22Rv1 (cell line): ENCODE results near the gene SERPINA3.

ENCODE experiments used
- ZFX ChIP-seq: fragments of 450-650 bp; IDR thresholded peaks from 2 replicates; pipeline ENCODE4 v1.6.1; 2017; ENCODE audit warnings: antibody characterized with exemption, borderline replicate concordance
- TF ChIP-seq, protein P1 (sequence below): fragments of 450-650 bp; IDR thresholded peaks from 2 replicates; pipeline ENCODE4 v1.5.1; 2017; ENCODE audit warnings: mild to moderate bottlenecking

DNA sequence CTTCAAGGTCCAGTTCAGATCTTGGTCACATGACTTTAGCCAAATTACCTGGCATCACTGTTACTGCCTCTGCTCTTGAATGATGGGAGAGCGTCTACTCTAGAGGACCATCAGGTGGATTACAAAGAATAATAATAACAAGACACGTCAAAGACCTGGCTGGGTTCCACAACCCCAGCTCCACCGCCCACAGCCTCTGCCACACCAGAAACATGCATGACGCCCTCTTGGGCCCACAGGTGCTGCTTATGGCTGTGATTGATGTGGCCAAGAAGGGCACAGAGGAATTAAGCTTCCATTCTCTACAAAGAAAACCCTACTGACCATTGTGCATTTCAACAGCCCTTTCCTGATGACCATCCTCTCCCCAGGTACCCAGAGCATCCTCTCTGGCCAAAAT is 18.2 kb downstream of the SERPINA3 start:
- TF ChIP-seq, protein P1, sequence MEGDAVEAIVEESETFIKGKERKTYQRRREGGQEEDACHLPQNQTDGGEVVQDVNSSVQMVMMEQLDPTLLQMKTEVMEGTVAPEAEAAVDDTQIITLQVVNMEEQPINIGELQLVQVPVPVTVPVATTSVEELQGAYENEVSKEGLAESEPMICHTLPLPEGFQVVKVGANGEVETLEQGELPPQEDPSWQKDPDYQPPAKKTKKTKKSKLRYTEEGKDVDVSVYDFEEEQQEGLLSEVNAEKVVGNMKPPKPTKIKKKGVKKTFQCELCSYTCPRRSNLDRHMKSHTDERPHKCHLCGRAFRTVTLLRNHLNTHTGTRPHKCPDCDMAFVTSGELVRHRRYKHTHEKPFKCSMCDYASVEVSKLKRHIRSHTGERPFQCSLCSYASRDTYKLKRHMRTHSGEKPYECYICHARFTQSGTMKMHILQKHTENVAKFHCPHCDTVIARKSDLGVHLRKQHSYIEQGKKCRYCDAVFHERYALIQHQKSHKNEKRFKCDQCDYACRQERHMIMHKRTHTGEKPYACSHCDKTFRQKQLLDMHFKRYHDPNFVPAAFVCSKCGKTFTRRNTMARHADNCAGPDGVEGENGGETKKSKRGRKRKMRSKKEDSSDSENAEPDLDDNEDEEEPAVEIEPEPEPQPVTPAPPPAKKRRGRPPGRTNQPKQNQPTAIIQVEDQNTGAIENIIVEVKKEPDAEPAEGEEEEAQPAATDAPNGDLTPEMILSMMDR: no peak
- TF ChIP-seq ZFX: no peak
